ENCODE data around the gene MAL. TPM values are rescaled to one million over a fixed set of nuclear protein-coding genes. Genes with fewer than 3 reads are reported as not detected.
A peak's percentile ranks its signal among the peaks of the same experiment; 100 is the strongest.

MAL gene
- total RNA-seq, 1 experiment from 2014 or later = 1.6 TPM

- H4K20me1 ChIP-seq (ENCODE audit: low read length) = no peaks in the 10 kb centered on the region
- CTCF ChIA-PET = no interaction called here
- BruUV-seq (replicated peaks) = no TSS peak
- H3K9me3 ChIP-seq (ENCODE audit: low read length) = no peaks in the 10 kb centered on the region
- H3K27me3 ChIP-seq (ENCODE audit: low read length) = peaks cover 34% of the 10 kb centered on the region
- no peak overlapping the region for H2AFZ ChIP-seq (ENCODE audit: low read length)
- H3K9ac ChIP-seq (ENCODE audit: low read length) = no peak overlapping the region
- POLR2A ChIA-PET (ENCODE audit: unreplicated experiment) = no interaction called here
- no peak for TF ChIP-seq EZH2 (IDR thresholded peaks at IDR 0.05; ENCODE audit: low read length, unreplicated experiment)
- no peak for TF ChIP-seq EZH2phosphoT487 (IDR thresholded peaks at IDR 0.05; ENCODE audit: borderline replicate concordance, low read length)
- TF ChIP-seq CTCF (conservative IDR thresholded peaks at IDR 0.05; ENCODE audit: low read depth, low read length) = no peak
- intact Hi-C loops (cut with micrococcal nuclease) = no loop called here
- no peaks in the 10 kb centered on the region for H3K9me2 ChIP-seq (replicated peaks; ENCODE audit: low read length)
- no peak overlapping the region for H3K27ac ChIP-seq (ENCODE audit: low read length)
- no peaks in the 10 kb centered on the region for H3K79me2 ChIP-seq (ENCODE audit: low read length)
- no peak overlapping the region for H3K4me2 ChIP-seq (ENCODE audit: low read length)
- no peak for ATAC-seq
- no peaks in the 10 kb centered on the region for H3K4me1 ChIP-seq (ENCODE audit: insufficient read depth, low read length)
- H3K36me3 ChIP-seq (ENCODE audit: low read depth, low read length) = no peaks in the 10 kb centered on the region
- no peaks in the 10 kb centered on the region for H3F3A ChIP-seq (ENCODE audit: low read length, unreplicated experiment)
- H3K4me3 ChIP-seq (ENCODE audit: low read length) = no peak overlapping the region
- DNase-seq = no peak
These were observed 46.6 kb upstream of the MAL start for GRCh38 chr2:94978917-94979316.

DNA sequence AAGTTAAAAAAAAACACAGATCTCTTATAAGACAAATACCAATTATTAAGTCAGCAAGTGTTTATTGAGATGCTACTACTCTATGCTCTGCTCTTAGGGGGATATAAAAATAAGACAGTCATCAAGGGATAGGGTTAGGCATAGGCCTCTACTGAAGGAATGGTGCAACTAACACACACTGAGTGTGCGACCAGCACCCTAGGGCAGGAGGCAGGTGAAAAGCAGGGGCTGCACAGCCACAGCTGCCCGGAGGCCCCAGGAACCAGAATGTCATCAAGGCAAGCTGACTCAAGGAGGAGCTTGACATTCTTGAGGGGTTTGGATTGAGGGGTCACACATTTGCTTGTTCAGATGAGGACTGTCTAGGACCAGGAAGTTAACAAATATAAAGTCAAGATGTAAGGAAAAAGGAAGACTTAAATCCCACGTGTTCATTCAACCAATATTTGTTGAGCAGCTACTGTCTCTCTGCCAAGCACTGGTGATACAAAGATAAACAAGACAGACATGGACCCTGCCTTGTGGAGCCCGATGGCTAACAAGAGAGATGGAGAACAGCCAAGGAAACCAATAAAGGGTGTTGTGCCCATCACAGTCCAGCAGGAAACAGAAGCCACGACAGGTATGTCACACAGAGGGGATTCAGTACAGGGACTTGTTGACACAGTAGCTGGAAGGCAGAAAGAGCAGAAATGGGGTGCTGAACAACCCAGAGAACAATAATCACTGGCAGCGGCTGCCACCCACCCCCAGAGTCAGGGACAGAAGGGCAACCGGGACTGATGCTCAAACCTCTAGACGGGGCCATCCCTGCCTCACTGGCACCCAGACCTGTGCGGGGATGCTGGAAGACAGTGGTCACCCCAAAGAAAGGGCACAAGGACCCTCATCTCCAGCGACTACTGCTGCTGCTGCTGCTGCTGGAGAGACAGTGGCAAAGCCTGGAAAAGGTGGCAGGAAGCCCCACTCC is 45.8 kb upstream of the MAL start:
- POLR2A ChIA-PET (ENCODE audit: unreplicated experiment) = no interaction called here
- Histone ChIP-seq H4K20me1 (ENCODE audit: low read length) (no peaks in the 10 kb centered on the region), H3K9me2 (replicated peaks; ENCODE audit: low read length) (no peaks in the 10 kb centered on the region), H3K4me2 (ENCODE audit: low read length) (no peak overlapping the region), H3K4me1 (ENCODE audit: insufficient read depth, low read length) (no peaks in the 10 kb centered on the region), H3K9ac (ENCODE audit: low read length) (no peak overlapping the region), H3K27me3 (ENCODE audit: low read length) (peaks cover 31% of the 10 kb centered on the region), H3K27ac (ENCODE audit: low read length) (no peak overlapping the region), H3F3A (ENCODE audit: low read length, unreplicated experiment) (no peaks in the 10 kb centered on the region), H3K4me3 (ENCODE audit: low read length) (no peak overlapping the region), H2AFZ (ENCODE audit: low read length) (no peak overlapping the region), H3K9me3 (ENCODE audit: low read length) (no peaks in the 10 kb centered on the region), H3K36me3 (ENCODE audit: low read depth, low read length) (no peaks in the 10 kb centered on the region), H3K79me2 (ENCODE audit: low read length) (no peaks in the 10 kb centered on the region)
- CTCF ChIA-PET = no interaction called here
- TF ChIP-seq EZH2 (IDR thresholded peaks at IDR 0.05; ENCODE audit: low read length, unreplicated experiment) = no peak
- no peak for TF ChIP-seq CTCF (conservative IDR thresholded peaks at IDR 0.05; ENCODE audit: low read depth, low read length)
- no peak for TF ChIP-seq EZH2phosphoT487 (IDR thresholded peaks at IDR 0.05; ENCODE audit: borderline replicate concordance, low read length)
- peak; percentile 8 for DNase-seq
- no peak for ATAC-seq
- intact Hi-C loops (cut with micrococcal nuclease) = no loop called here
- no TSS peak for BruUV-seq (replicated peaks)

- no peak for TF ChIP-seq CTCF (conservative IDR thresholded peaks at IDR 0.05; ENCODE audit: low read depth, low read length)
- TF ChIP-seq EZH2phosphoT487 (IDR thresholded peaks at IDR 0.05; ENCODE audit: borderline replicate concordance, low read length) = no peak
- no peak for TF ChIP-seq EZH2 (IDR thresholded peaks at IDR 0.05; ENCODE audit: low read length, unreplicated experiment)
- ChIA-PET CTCF (no interaction called here), POLR2A (ENCODE audit: unreplicated experiment) (no interaction called here)
- Histone ChIP-seq H3K9me3 (ENCODE audit: low read length) (no peaks in the 10 kb centered on the region), H3K4me2 (ENCODE audit: low read length) (no peak overlapping the region), H3K4me3 (ENCODE audit: low read length) (no peak overlapping the region), H3K79me2 (ENCODE audit: low read length) (no peaks in the 10 kb centered on the region), H4K20me1 (ENCODE audit: low read length) (no peaks in the 10 kb centered on the region), H3F3A (ENCODE audit: low read length, unreplicated experiment) (no peaks in the 10 kb centered on the region), H3K9me2 (replicated peaks; ENCODE audit: low read length) (no peaks in the 10 kb centered on the region), H3K36me3 (ENCODE audit: low read depth, low read length) (no peaks in the 10 kb centered on the region), H3K27ac (ENCODE audit: low read length) (no peak overlapping the region), H2AFZ (ENCODE audit: low read length) (no peak overlapping the region), H3K9ac (ENCODE audit: low read length) (no peak overlapping the region), H3K27me3 (ENCODE audit: low read length) (peaks cover 24% of the 10 kb centered on the region), H3K4me1 (ENCODE audit: insufficient read depth, low read length) (no peaks in the 10 kb centered on the region)
- BruUV-seq (replicated peaks) = no TSS peak
- intact Hi-C loops (cut with micrococcal nuclease) = no loop called here
- DNase-seq (no peak), ATAC-seq (no peak)
These were observed 45.1 kb upstream of the MAL start for GRCh38 chr2:94980406-94980805.
